Measurements from ENCODE around the gene PGRMC2.

GRCh38 chr4:128291096-128291495, 3.5 kb upstream of the PGRMC2 start:
- no peak for TF ChIP-seq EZH2 (IDR thresholded peaks at IDR 0.05)
- TF ChIP-seq POLR2AphosphoS5 (IDR thresholded peaks at IDR 0.05; ENCODE audit: borderline replicate concordance, low read depth, low read length) = no peak

All from SK-N-MC (cell line).